IMR-90 (cell line): ENCODE measurements around the gene SETDB1. TPM values are rescaled to one million over a fixed set of nuclear protein-coding genes. Genes with fewer than 3 reads are reported as not detected.

Experiments used
- ATAC-seq: fragments of 200-7000 bp; cut with Tn5 transposase; 2 replicates; pipeline ENCODE4 v1.9.1; 2020; ENCODE audit warnings: low read depth, mild to moderate bottlenecking, moderate library complexity
- BruUV-seq: library from RNA; stranded (reverse); fragments of 400-500 nt; replicated peaks from 2 replicates; lab custom pipeline; 2021; lab: Mats Ljungman, UMichigan
- CTCF ChIA-PET: fragments of 300-600 bp; formaldehyde crosslinking; extraction: SDS; loops from one replicate; lab custom pipeline; 2021; ENCODE audit warnings: antibody characterized with exemption; lab: Yijun Ruan, JAX
- POLR2A ChIA-PET: fragments of 300-600 bp; sonication (Branson Sonifier 250); formaldehyde crosslinking; loops from one replicate; lab custom pipeline; 2022; ENCODE audit warnings: antibody characterized with exemption; ENCODE audit not compliant: unreplicated experiment; lab: Charles Lee
- DNase-seq: peaks from one replicate; pipeline ENCODE4 v3.0.0; 2013
- H2AFZ ChIP-seq: replicated peaks from 2 replicates; pipeline ENCODE3; 2013; ENCODE audit warnings: low read length, mild to moderate bottlenecking; ENCODE audit not compliant: poor library complexity
- H2AK5ac ChIP-seq: 2 replicates; pipeline ENCODE4 v1.6.1; 2013; ENCODE audit warnings: low read depth, low read length, inconsistent platforms
- H2AK9ac ChIP-seq: replicated peaks from 2 replicates; pipeline ENCODE3; 2013; ENCODE audit warnings: mild to moderate bottlenecking, low read depth, low read length, moderate library complexity; ENCODE audit not compliant: poor library complexity
- H2BK120ac ChIP-seq: 2 replicates; pipeline ENCODE4 v1.6.1; 2013; ENCODE audit warnings: low read depth, low read length, inconsistent platforms
- H2BK15ac ChIP-seq: 3 replicates; pipeline ENCODE4 v1.6.1; 2013; ENCODE audit warnings: low read depth, low read length, inconsistent platforms
- H2BK20ac ChIP-seq: 2 replicates; pipeline ENCODE4 v1.6.1; 2013; ENCODE audit warnings: low read depth, mild to moderate bottlenecking, inconsistent platforms, low read length, moderate library complexity
- H2BK5ac ChIP-seq: 2 replicates; pipeline ENCODE4 v1.6.1; 2013; ENCODE audit warnings: mild to moderate bottlenecking, low read depth, low read length, inconsistent platforms; ENCODE audit not compliant: poor library complexity, severe bottlenecking
- H3K14ac ChIP-seq: replicated peaks from 2 replicates; pipeline ENCODE4 v1.6.1; 2013; ENCODE audit warnings: low read depth, low read length, inconsistent platforms
- H3K18ac ChIP-seq: 2 replicates; pipeline ENCODE4 v1.6.1; 2013; ENCODE audit warnings: low read depth, low read length, control low read depth
- H3K23ac ChIP-seq: 2 replicates; pipeline ENCODE4 v1.6.1; 2013; ENCODE audit warnings: low read depth, low read length, inconsistent platforms
- H3K27ac ChIP-seq: 2 replicates; pipeline ENCODE4 v1.5.1; 2013; ENCODE audit warnings: mild to moderate bottlenecking, control low read depth, low read length; ENCODE audit not compliant: insufficient read depth
- H3K27me3 ChIP-seq: 2 replicates; pipeline ENCODE4 v1.6.1; 2013; ENCODE audit warnings: low read length; ENCODE audit not compliant: control insufficient read depth, insufficient read depth
- H3K36me3 ChIP-seq: 2 replicates; pipeline ENCODE4 v1.6.1; 2013; ENCODE audit warnings: low read length, mixed read lengths; ENCODE audit not compliant: control insufficient read depth, insufficient read depth
- H3K4ac ChIP-seq: 2 replicates; pipeline ENCODE4 v1.6.1; 2013; ENCODE audit warnings: low read depth, low read length, inconsistent platforms
- H3K4me1 ChIP-seq: 2 replicates; pipeline ENCODE4 v1.6.1; 2013; ENCODE audit warnings: low read length, mixed read lengths; ENCODE audit not compliant: control insufficient read depth, insufficient read depth
- H3K4me2 ChIP-seq: 2 replicates; pipeline ENCODE4 v1.6.1; 2013; ENCODE audit warnings: low read depth, mild to moderate bottlenecking, control low read depth, low read length, moderate library complexity
- H3K4me3 ChIP-seq: 2 replicates; pipeline ENCODE4 v1.5.1; 2013; ENCODE audit warnings: low read depth, mild to moderate bottlenecking, control low read depth, low read length, moderate library complexity; ENCODE audit not compliant: insufficient read depth
- H3K56ac ChIP-seq: 2 replicates; pipeline ENCODE4 v1.6.1; 2013; ENCODE audit warnings: low read length, inconsistent platforms; ENCODE audit not compliant: insufficient read depth; ENCODE audit errors: extremely low read depth
- H3K79me1 ChIP-seq, 2 experiments: 2 replicates each; pipeline ENCODE4 v1.6.1; 2013; ENCODE audit warnings: low read length in 2 of 2, inconsistent platforms in 1 of 2, low read depth in 1 of 2
- H3K9ac ChIP-seq: 2 replicates; pipeline ENCODE4 v1.6.1; 2013; ENCODE audit warnings: low read depth, low read length, control low read depth
- H3K9me1 ChIP-seq: 2 replicates; pipeline ENCODE4 v1.6.1; 2013; ENCODE audit warnings: low read length, inconsistent platforms; ENCODE audit not compliant: insufficient read depth
- H3K9me3 ChIP-seq: 2 replicates; pipeline ENCODE4 v1.6.1; 2013; ENCODE audit warnings: low read length; ENCODE audit not compliant: control insufficient read depth, insufficient read depth
- H4K20me1 ChIP-seq: 2 replicates; pipeline ENCODE4 v1.6.1; 2013; ENCODE audit warnings: low read length, inconsistent platforms; ENCODE audit not compliant: insufficient read depth
- H4K5ac ChIP-seq: 2 replicates; pipeline ENCODE4 v1.6.1; 2013; ENCODE audit warnings: mild to moderate bottlenecking, low read depth, low read length, control low read depth
- H4K8ac ChIP-seq, 2 experiments: 2 replicates each; pipeline ENCODE4 v1.6.1; 2013; ENCODE audit warnings: low read depth in 2 of 2, low read length in 2 of 2, control low read depth in 1 of 2, inconsistent platforms in 1 of 2
- H4K91ac ChIP-seq: 2 replicates; pipeline ENCODE4 v1.6.1; 2013; ENCODE audit warnings: low read depth, low read length, inconsistent platforms; ENCODE audit not compliant: insufficient read depth
- CTCF ChIP-seq: conservative IDR thresholded peaks from 2 replicates; pipeline ENCODE4 v1.5.1; 2012; ENCODE audit warnings: mild to moderate bottlenecking, low read depth, low read length, improper control_type of control experiment
- ELK1 ChIP-seq: fragments of 150-350 bp; IDR thresholded peaks from 2 replicates; pipeline ENCODE4 v1.6.1; 2016; ENCODE audit warnings: low read depth, mild to moderate bottlenecking, low read length, moderate library complexity, borderline replicate concordance
- MAZ ChIP-seq: IDR thresholded peaks from 2 replicates; pipeline ENCODE4 v1.6.1; 2012; ENCODE audit warnings: low read depth, mild to moderate bottlenecking, low read length, improper control_type of control experiment, moderate library complexity, borderline replicate concordance
- NFE2L2 ChIP-seq: fragments of 150-350 bp; IDR thresholded peaks from 2 replicates; pipeline ENCODE4 v1.6.1; 2016; ENCODE audit warnings: low read depth, mild to moderate bottlenecking, low read length
- RCOR1 ChIP-seq: IDR thresholded peaks from 2 replicates; pipeline ENCODE4 v1.6.1; 2012; ENCODE audit warnings: mild to moderate bottlenecking, low read length, improper control_type of control experiment; ENCODE audit not compliant: insufficient replicate concordance
- RFX5 ChIP-seq: IDR thresholded peaks from 2 replicates; pipeline ENCODE4 v1.8.0; 2012; ENCODE audit warnings: low read depth, mild to moderate bottlenecking, low read length, moderate library complexity
- USF2 ChIP-seq: fragments of 150-350 bp; IDR thresholded peaks from 2 replicates; pipeline ENCODE4 v1.6.1; 2017; ENCODE audit warnings: mild to moderate bottlenecking, antibody characterized with exemption, low read length, low read depth
- WGBS, 2 experiments: methylation state at CpG; one replicate each; pipeline versions ENCODE4 v1.1.5 to v1.1.7; 2013; ENCODE audit warnings: missing lambda C conversion rate in 2 of 2; ENCODE audit not compliant: insufficient read length in 1 of 2; ENCODE audit errors: extremely low coverage in 2 of 2; 5-methylcytosine and 5-hydroxymethylcytosine counted together
- dilution Hi-C: fragments of 300-500 bp; cut with HindIII; formaldehyde crosslinking; loops from one replicate; pipeline ENCODE4 v1.14.3; 2018; ENCODE audit warnings: low sequenced_read_pairs; ENCODE audit not compliant: unreplicated experiment
- in situ Hi-C: fragments of 300-500 bp; cut with MboI; formaldehyde crosslinking; loops from 3 replicates; pipeline ENCODE4 v1.14.3; 2019; ENCODE audit warnings: low sequenced_read_pairs, inconsistent platforms, mixed read lengths
- intact Hi-C: fragments of 100-400 bp; cut with micrococcal nuclease; formaldehyde crosslinking; loops from 2 replicates; pipeline ENCODE4 v1.10.0; 2022
- polyA plus RNA-seq, 3 experiments: library from polyadenylated mRNA; depleted of rRNA; stranded (reverse); fragments of >200 nt; gene quantifications; 2 replicates each; pipeline ENCODE4 v1.2.3, GENCODE V29; 2012; ENCODE audit warnings: low replicate concordance in 1 of 3
- total RNA-seq: library from RNA; depleted of rRNA; stranded (reverse); fragments of >200 nt; gene quantifications from 2 replicates; pipeline ENCODE4 v1.2.3, GENCODE V29; 2012

Gene SETDB1
- total and polyA plus RNA-seq, 2 of the 4 experiments (the other 2 are of a cell fraction), result 18.7 to 22.9 TPM

GRCh38 chr1:150925080-150925479 is 1.1 kb upstream of the SETDB1 start (continued):
- TF ChIP-seq RCOR1 (no peak), MAZ (no peak)

- Histone ChIP-seq H3K4ac (no peak overlapping the region), H4K20me1 (no peaks in the 10 kb centered on the region), H3K14ac (no peak overlapping the region), H3K36me3 (peaks cover 24% of the 10 kb centered on the region), H4K5ac (no peak overlapping the region), H3K23ac (no peak overlapping the region), H2BK120ac (no peak overlapping the region), H3K56ac (no peak overlapping the region), H3K9me1 (0 out of 2 replicates have a peak, but pooled peaks cover 3% of the 10 kb centered on the region), H4K91ac (no peak overlapping the region), H3K18ac (no peak overlapping the region), H3K4me3 (no peak overlapping the region), H3K9ac (no peak overlapping the region), H2AK5ac (no peak overlapping the region), H3K27ac (no peak overlapping the region), H3K27me3 (no peaks in the 10 kb centered on the region), H4K8ac (no peak overlapping the region), H2BK15ac (no peak overlapping the region), H2AK9ac (no peak overlapping the region), H3K9me3 (peaks cover 2% of the 10 kb centered on the region), H3K4me1 (peaks cover 2% of the 10 kb centered on the region; the same call in 1 of the 2 replicates), H3K4me2 (no peak overlapping the region), H3K79me1 (peaks cover 12 to 20% of the 10 kb centered on the region in 2 experiments), H2AFZ (no peak overlapping the region), H2BK20ac (no peak overlapping the region), H2BK5ac (no peak overlapping the region)
- ATAC-seq, result no peak
- intact Hi-C loops (no loop called here), dilution Hi-C loops (no loop called here), in situ Hi-C loops (no loop called here)
- 96% methylated on average over 4 of the region's 4 CpGs; no CpG with 5 or more reads in 1 of the 2 experiments for WGBS, 2 experiments
- BruUV-seq, result no TSS peak
- ChIA-PET POLR2A (no interaction called here), CTCF (no interaction called here)
- TF ChIP-seq RFX5, result no peak
- TF ChIP-seq CTCF, result no peak
- no peak for TF ChIP-seq NFE2L2
- TF ChIP-seq USF2, result no peak
- no peak for TF ChIP-seq ELK1
- no peak for TF ChIP-seq RCOR1
- DNase-seq, result no peak
Measured at GRCh38 chr1:150927624-150928023, 1.5 kb downstream of the SETDB1 start.
